HepG2 (cell line): ENCODE results near the gene IL36B. TPM values are rescaled to one million over a fixed set of nuclear protein-coding genes. Genes with fewer than 3 reads are reported as not detected.

Experiments
- ATAC-seq: fragments of 200-7000 bp; cut with Tn5 transposase; 3 replicates; pipeline ENCODE4 v1.9.1; 2020; ENCODE audit warnings: mild to moderate bottlenecking, moderate library complexity
- BruUV-seq: library from RNA; stranded (reverse); fragments of 400-500 nt; replicated peaks from 2 replicates; lab custom pipeline; 2021; lab: Mats Ljungman, UMichigan
- CTCF ChIA-PET: fragments of 300-600 bp; formaldehyde crosslinking; extraction: SDS; loops from one replicate; lab custom pipeline; 2021; ENCODE audit warnings: low total read pairs, inconsistent platforms, low intra/inter-chr PET ratio; lab: Yijun Ruan, JAX
- POLR2A ChIA-PET: fragments of 350-600 bp; sonication (Branson Sonifier 250); formaldehyde crosslinking; loops from one replicate; lab custom pipeline; 2020; ENCODE audit warnings: antibody characterized with exemption, inconsistent platforms; lab: Yijun Ruan, JAX
- DNase-seq: peaks from one replicate; pipeline ENCODE4 v3.0.0-alpha.2; 2015; ENCODE audit warnings: low spot score
- FAIRE-seq: peaks from 3 replicates; lab custom pipeline; 2011; peaks lifted over from hg19 to GRCh38; lab: Jason Lieb, UNC
- H2AFZ ChIP-seq: one replicate; pipeline ENCODE4 v1.6.1; 2011; ENCODE audit warnings: low read length, inconsistent platforms
- H3K27ac ChIP-seq: fragments of 300-600 bp; 3 replicates; pipeline ENCODE4 v1.8.0; 2011; ENCODE audit warnings: mixed run types, mild to moderate bottlenecking, mixed read lengths, low read length, inconsistent platforms; ENCODE audit not compliant: insufficient read depth; ENCODE audit errors: extremely low read length
- H3K27me3 ChIP-seq, 2 experiments: fragments of 200-600 bp in 1 of 2; 2 replicates in 1 of 2; 3 replicates in 1 of 2; pipeline versions ENCODE4 v1.6.0 to v1.8.0; 2011; ENCODE audit warnings: low read length in 2 of 2, mild to moderate bottlenecking in 2 of 2, moderate library complexity in 2 of 2, inconsistent platforms in 1 of 2; ENCODE audit not compliant: insufficient read depth in 2 of 2, control insufficient read depth in 1 of 2
- H3K36me3 ChIP-seq, 2 experiments: fragments of 200-600 bp in 1 of 2; replicated peaks in 1 of 2; 2 replicates in 1 of 2; 3 replicates in 1 of 2; pipeline versions ENCODE4 v1.5.1 to v1.8.0; 2011; ENCODE audit warnings: low read length in 2 of 2, inconsistent platforms in 1 of 2; ENCODE audit not compliant: insufficient read depth in 2 of 2, control insufficient read depth in 1 of 2
- H3K4me1 ChIP-seq: 2 replicates; pipeline ENCODE4 v1.5.1; 2012; ENCODE audit warnings: low read length, inconsistent platforms; ENCODE audit not compliant: insufficient read depth
- H3K4me2 ChIP-seq: 2 replicates; pipeline ENCODE4 v1.6.0; 2011; ENCODE audit warnings: low read depth, low read length, inconsistent platforms
- H3K4me3 ChIP-seq, 3 experiments: fragments of 200-600 bp in 1 of 3; sonication (generic), shearing (Covaris generic) in 1 of 3; replicated peaks in 1 of 3; 2 replicates each; pipeline ENCODE4 v1.5.1; 2011 to 2016; ENCODE audit warnings: low read length in 3 of 3, inconsistent platforms in 2 of 3, low read depth in 2 of 3, mild to moderate bottlenecking in 2 of 3, control low read depth in 1 of 3, mixed read lengths in 1 of 3; ENCODE audit not compliant: insufficient read depth in 1 of 3
- H3K79me2 ChIP-seq: one replicate; pipeline ENCODE4 v1.6.1; 2011; ENCODE audit warnings: low read length, inconsistent platforms; ENCODE audit not compliant: insufficient read depth
- H3K9ac ChIP-seq: 2 replicates; pipeline ENCODE4 v1.6.0; 2011; ENCODE audit warnings: mild to moderate bottlenecking, low read depth, low read length, inconsistent platforms; ENCODE audit not compliant: insufficient read depth
- H3K9me3 ChIP-seq: 2 replicates; pipeline ENCODE4 v1.5.1; 2012; ENCODE audit warnings: mild to moderate bottlenecking, low read length
- H4K20me1 ChIP-seq: 2 replicates; pipeline ENCODE4 v1.6.0; 2011; ENCODE audit warnings: inconsistent platforms, mild to moderate bottlenecking, low read length, moderate library complexity; ENCODE audit not compliant: insufficient read depth
- ARNTL ChIP-seq: sonication (generic); formaldehyde crosslinking; IDR thresholded peaks from 2 replicates; pipeline ENCODE4 v1.4.0; 2020; ENCODE audit warnings: mild to moderate bottlenecking, missing genetic modification reagents
- HNRNPL ChIP-seq: fragments of 200-400 bp; formaldehyde crosslinking; IDR thresholded peaks from 2 replicates; pipeline ENCODE4 v1.6.1; 2017; ENCODE audit warnings: mild to moderate bottlenecking, low read depth, low read length
- NFE2L2 ChIP-seq: fragments of 150-350 bp; IDR thresholded peaks from 2 replicates; pipeline ENCODE4 v1.6.1; 2014; ENCODE audit warnings: low read length
- POLR2AphosphoS2 ChIP-seq: IDR thresholded peaks from 2 replicates; pipeline ENCODE4 v1.6.1; 2011; ENCODE audit warnings: low read depth, low read length, improper control_type of control experiment
- SKI ChIP-seq: fragments of 450-650 bp; IDR thresholded peaks from one replicate; pipeline ENCODE4 v1.6.1; 2018; ENCODE audit warnings: mild to moderate bottlenecking; ENCODE audit not compliant: partially characterized antibody
- TBX3 ChIP-seq: fragments of 450-650 bp; IDR thresholded peaks from 2 replicates; pipeline ENCODE4 v1.6.1; 2017; ENCODE audit warnings: antibody characterized with exemption, mild to moderate bottlenecking, inconsistent platforms, borderline replicate concordance
- YEATS2 ChIP-seq: sonication (generic); formaldehyde crosslinking; IDR thresholded peaks from 2 replicates; pipeline ENCODE4 v1.4.0; 2020; ENCODE audit warnings: missing genetic modification reagents, borderline replicate concordance
- ZBTB7B ChIP-seq: sonication (generic); formaldehyde crosslinking; IDR thresholded peaks from 2 replicates; pipeline ENCODE4 v1.4.0; 2020; ENCODE audit warnings: missing genetic modification reagents
- ZNF256 ChIP-seq: sonication (generic); formaldehyde crosslinking; conservative IDR thresholded peaks from 2 replicates; pipeline ENCODE4 v1.4.0; 2020; ENCODE audit warnings: missing genetic modification reagents
- ZNF772 ChIP-seq: sonication (generic); formaldehyde crosslinking; IDR thresholded peaks from 2 replicates; pipeline ENCODE4 v1.5.0; 2020; ENCODE audit warnings: mild to moderate bottlenecking, missing genetic modification reagents
- WGBS: methylation state at CpG from one replicate; pipeline ENCODE4 v1.1.6; 2017; ENCODE audit warnings: low lambda C conversion rate; 5-methylcytosine and 5-hydroxymethylcytosine counted together
- in situ Hi-C: cut with HindIII; loops from 2 replicates; pipeline ENCODE4 v1.10.0; 2017; ENCODE audit warnings: low pct_unique_long_range_greater_than_20kb; ENCODE audit not compliant: extremely low pct_ligation_motif_present
- intact Hi-C: fragments of 100-400 bp; cut with micrococcal nuclease; formaldehyde crosslinking; loops from one replicate; pipeline ENCODE4 v1.10.0; 2022; ENCODE audit not compliant: unreplicated experiment
- polyA plus RNA-seq, 8 experiments: library from polyadenylated mRNA; depleted of rRNA in 3 of 8; stranded (reverse) in 7 of 8; unstranded in 1 of 8; fragments of >200 nt; fragmentation: Illumina TruSeq in 4 of 8; extraction: Trizol in 4 of 8; gene quantifications; 2 replicates each; pipeline versions ENCODE4 v1.2.1 to v1.2.3, GENCODE V29; 2011 to 2016; ENCODE audit warnings: low read depth in 4 of 8, missing spikeins in 1 of 8, mixed read lengths in 1 of 8; ENCODE audit not compliant: insufficient read depth in 1 of 8
- total RNA-seq, 5 experiments: library from RNA; depleted of rRNA; stranded (reverse); fragments of >200 nt; fragmentation: Illumina TruSeq; extraction: Trizol; gene quantifications; 2 replicates each; pipeline ENCODE4 v1.2.3, GENCODE V29; 2016; ENCODE audit warnings: low read depth in 1 of 5
- TF ChIP-seq, protein P1 (sequence below): sonication (generic); formaldehyde crosslinking; IDR thresholded peaks from 2 replicates; pipeline ENCODE4 v1.4.0; 2020; ENCODE audit warnings: missing genetic modification reagents
- TF ChIP-seq, protein P2 (sequence below): sonication (generic); formaldehyde crosslinking; IDR thresholded peaks from 2 replicates; pipeline ENCODE4 v1.4.0; 2020; ENCODE audit warnings: missing genetic modification reagents, borderline replicate concordance
- TF ChIP-seq, protein P3 (sequence below): sonication (generic); formaldehyde crosslinking; IDR thresholded peaks from 2 replicates; pipeline ENCODE4 v1.4.0; 2020; ENCODE audit warnings: missing genetic modification reagents
- TF ChIP-seq, protein P4 (sequence below): IDR thresholded peaks from 2 replicates; pipeline ENCODE4 v1.6.1; 2016; ENCODE audit warnings: control low read depth

Gene IL36B
- total and polyA plus RNA-seq, 2 of the 13 experiments (the other 11 are each of a cell fraction or from before 2014, with no cell fraction given) = not detected

DNA sequence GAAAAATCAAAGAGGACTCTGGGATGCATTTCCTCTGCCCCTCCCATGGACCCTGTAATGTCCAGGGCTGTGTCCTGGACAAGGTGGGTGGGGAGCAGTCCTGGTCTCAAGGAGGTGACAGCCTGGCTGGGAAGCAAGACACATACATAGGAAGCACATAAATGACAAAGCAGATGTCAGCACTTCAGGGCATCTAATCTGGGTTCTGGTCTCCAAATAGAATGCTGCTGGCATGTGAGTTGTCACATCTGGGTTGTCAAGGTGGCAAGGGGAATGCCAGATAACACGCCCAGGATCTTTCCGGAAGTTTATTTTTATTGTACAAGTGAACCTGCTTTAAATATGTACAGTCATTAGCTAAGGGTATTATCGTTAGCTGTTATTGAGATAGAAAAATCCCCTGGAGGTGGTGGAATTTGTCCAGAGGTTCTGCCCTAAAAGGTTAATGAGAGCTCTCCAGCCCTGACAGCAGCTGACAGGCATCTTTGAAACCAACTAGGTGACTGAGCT lies 20.7 kb upstream of the IL36B start:
- in situ Hi-C loops (no loop called here), intact Hi-C loops (no loop called here)
- CTCF ChIA-PET = no interaction called here
- H3K79me2 ChIP-seq = no peaks in the 10 kb centered on the region
- TF ChIP-seq SKI (no peak), ZNF256 (CRISPR knock-in tag) (no peak), YEATS2 (CRISPR knock-in tag) (no peak), HNRNPL (no peak), ZNF772 (CRISPR knock-in tag) (no peak), POLR2AphosphoS2 (no peak), ARNTL (CRISPR knock-in tag) (no peak), ZBTB7B (no peak), NFE2L2 (no peak), TBX3 (no peak)
- TF ChIP-seq, protein P1, sequence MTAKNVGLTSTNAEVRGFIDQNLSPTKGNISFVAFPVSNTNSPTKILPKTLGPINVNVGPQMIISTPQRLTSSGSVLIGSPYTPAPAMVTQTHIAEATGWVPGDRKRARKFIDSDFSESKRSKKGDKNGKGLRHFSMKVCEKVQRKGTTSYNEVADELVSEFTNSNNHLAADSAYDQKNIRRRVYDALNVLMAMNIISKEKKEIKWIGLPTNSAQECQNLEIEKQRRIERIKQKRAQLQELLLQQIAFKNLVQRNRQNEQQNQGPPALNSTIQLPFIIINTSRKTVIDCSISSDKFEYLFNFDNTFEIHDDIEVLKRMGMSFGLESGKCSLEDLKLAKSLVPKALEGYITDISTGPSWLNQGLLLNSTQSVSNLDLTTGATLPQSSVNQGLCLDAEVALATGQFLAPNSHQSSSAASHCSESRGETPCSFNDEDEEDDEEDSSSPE (CRISPR knock-in tag) = no peak
- TF ChIP-seq, protein P2, sequence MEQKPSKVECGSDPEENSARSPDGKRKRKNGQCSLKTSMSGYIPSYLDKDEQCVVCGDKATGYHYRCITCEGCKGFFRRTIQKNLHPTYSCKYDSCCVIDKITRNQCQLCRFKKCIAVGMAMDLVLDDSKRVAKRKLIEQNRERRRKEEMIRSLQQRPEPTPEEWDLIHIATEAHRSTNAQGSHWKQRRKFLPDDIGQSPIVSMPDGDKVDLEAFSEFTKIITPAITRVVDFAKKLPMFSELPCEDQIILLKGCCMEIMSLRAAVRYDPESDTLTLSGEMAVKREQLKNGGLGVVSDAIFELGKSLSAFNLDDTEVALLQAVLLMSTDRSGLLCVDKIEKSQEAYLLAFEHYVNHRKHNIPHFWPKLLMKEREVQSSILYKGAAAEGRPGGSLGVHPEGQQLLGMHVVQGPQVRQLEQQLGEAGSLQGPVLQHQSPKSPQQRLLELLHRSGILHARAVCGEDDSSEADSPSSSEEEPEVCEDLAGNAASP (CRISPR knock-in tag) = no peak
- TF ChIP-seq, protein P3, sequence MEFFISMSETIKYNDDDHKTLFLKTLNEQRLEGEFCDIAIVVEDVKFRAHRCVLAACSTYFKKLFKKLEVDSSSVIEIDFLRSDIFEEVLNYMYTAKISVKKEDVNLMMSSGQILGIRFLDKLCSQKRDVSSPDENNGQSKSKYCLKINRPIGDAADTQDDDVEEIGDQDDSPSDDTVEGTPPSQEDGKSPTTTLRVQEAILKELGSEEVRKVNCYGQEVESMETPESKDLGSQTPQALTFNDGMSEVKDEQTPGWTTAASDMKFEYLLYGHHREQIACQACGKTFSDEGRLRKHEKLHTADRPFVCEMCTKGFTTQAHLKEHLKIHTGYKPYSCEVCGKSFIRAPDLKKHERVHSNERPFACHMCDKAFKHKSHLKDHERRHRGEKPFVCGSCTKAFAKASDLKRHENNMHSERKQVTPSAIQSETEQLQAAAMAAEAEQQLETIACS (CRISPR knock-in tag) = no peak
- TF ChIP-seq, protein P4, sequence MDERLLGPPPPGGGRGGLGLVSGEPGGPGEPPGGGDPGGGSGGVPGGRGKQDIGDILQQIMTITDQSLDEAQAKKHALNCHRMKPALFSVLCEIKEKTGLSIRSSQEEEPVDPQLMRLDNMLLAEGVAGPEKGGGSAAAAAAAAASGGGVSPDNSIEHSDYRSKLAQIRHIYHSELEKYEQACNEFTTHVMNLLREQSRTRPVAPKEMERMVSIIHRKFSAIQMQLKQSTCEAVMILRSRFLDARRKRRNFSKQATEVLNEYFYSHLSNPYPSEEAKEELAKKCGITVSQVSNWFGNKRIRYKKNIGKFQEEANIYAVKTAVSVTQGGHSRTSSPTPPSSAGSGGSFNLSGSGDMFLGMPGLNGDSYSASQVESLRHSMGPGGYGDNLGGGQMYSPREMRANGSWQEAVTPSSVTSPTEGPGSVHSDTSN (CRISPR knock-in tag) = no peak
- no peak for DNase-seq
- POLR2A ChIA-PET = no interaction called here
- no peak overlapping the region for H3K9ac ChIP-seq
- no peak for ATAC-seq
- H3K4me3 ChIP-seq = no peak overlapping the region
- H3K36me3 ChIP-seq = no peaks in the 10 kb centered on the region
- no peaks in the 10 kb centered on the region for H4K20me1 ChIP-seq
- H3K4me1 ChIP-seq = no peaks in the 10 kb centered on the region
- FAIRE-seq = no peak
- no peaks in the 10 kb centered on the region for H3K9me3 ChIP-seq
- no peak overlapping the region for H2AFZ ChIP-seq
- H3K4me2 ChIP-seq = no peak overlapping the region
- peaks cover 2 to 17% of the 10 kb centered on the region in 2 experiments; a peak in 3 of 5 replicates for H3K27me3 ChIP-seq
- 42% methylated on average over 2 of the region's 3 CpGs for WGBS
- BruUV-seq = no TSS peak
- H3K27ac ChIP-seq = no peak overlapping the region
